GM23338 (cell line): Measurements from ENCODE around the gene SORCS2. TPM values are rescaled to one million over a fixed set of nuclear protein-coding genes. Genes with fewer than 3 reads are reported as not detected.

Source experiments
- ATAC-seq: fragments of 200-7000 bp; cut with Tn5 transposase; 3 replicates; pipeline ENCODE4 v1.9.1; 2020
- DNase-seq: peaks from one replicate; pipeline ENCODE4 v3.0.0-alpha.2; 2015; ENCODE audit warnings: low spot score
- H2AFZ ChIP-seq: fragments of 200-600 bp; sonication (generic); 2 replicates; pipeline ENCODE4 v1.8.0; 2016; ENCODE audit warnings: antibody characterized with exemption, mild to moderate bottlenecking, moderate library complexity
- H3F3A ChIP-seq: fragments of 200-600 bp; sonication (generic); replicated peaks from 2 replicates; pipeline ENCODE4 v1.8.0; 2017; ENCODE audit warnings: antibody characterized with exemption, mixed run types, low read depth
- H3K27ac ChIP-seq: fragments of 200-600 bp; sonication (generic); 2 replicates; pipeline ENCODE4 v1.6.1; 2016; ENCODE audit warnings: low read depth
- H3K27me3 ChIP-seq: fragments of 200-600 bp; sonication (generic); 2 replicates; pipeline ENCODE4 v1.8.0; 2016; ENCODE audit warnings: mild to moderate bottlenecking, mixed run types, moderate library complexity; ENCODE audit not compliant: insufficient read depth
- H3K36me3 ChIP-seq: fragments of 200-600 bp; sonication (generic); 2 replicates; pipeline ENCODE4 v1.8.0; 2016; ENCODE audit warnings: mild to moderate bottlenecking; ENCODE audit not compliant: insufficient read depth
- H3K4me1 ChIP-seq: fragments of 200-600 bp; sonication (generic); 2 replicates; pipeline ENCODE4 v1.8.0; 2016; ENCODE audit warnings: mild to moderate bottlenecking, moderate library complexity; ENCODE audit not compliant: insufficient read depth
- H3K4me2 ChIP-seq: fragments of 200-600 bp; sonication (generic); 2 replicates; pipeline ENCODE4 v1.7.1; 2017; ENCODE audit warnings: mixed run types
- H3K4me3 ChIP-seq: fragments of 200-600 bp; sonication (generic); 2 replicates; pipeline ENCODE4 v1.6.1; 2016; ENCODE audit warnings: mixed run types
- H3K79me2 ChIP-seq: fragments of 200-600 bp; sonication (generic); replicated peaks from 2 replicates; pipeline ENCODE4 v1.8.0; 2017; ENCODE audit warnings: mild to moderate bottlenecking; ENCODE audit not compliant: insufficient read depth
- H3K9me2 ChIP-seq: fragments of 200-600 bp; sonication (generic); 2 replicates; pipeline ENCODE4 v1.8.0; 2017; ENCODE audit not compliant: insufficient read depth
- H4K20me1 ChIP-seq: fragments of 200-600 bp; sonication (generic); replicated peaks from 2 replicates; pipeline ENCODE4 v1.8.0; 2017; ENCODE audit warnings: mild to moderate bottlenecking; ENCODE audit not compliant: insufficient read depth
- H3K27ac Mint-ChIP-seq: 2 replicates; pipeline ENCODE4 v1.8.0; 2020; ENCODE audit warnings: inconsistent platforms, mild to moderate bottlenecking, moderate library complexity, mixed read lengths
- H3K27me3 Mint-ChIP-seq: 3 replicates; pipeline ENCODE4 v1.8.0; 2022; ENCODE audit warnings: low read depth, mild to moderate bottlenecking, moderate library complexity, mixed read lengths, inconsistent platforms; ENCODE audit not compliant: insufficient read depth, poor library complexity
- H3K36me3 Mint-ChIP-seq: 3 replicates; pipeline ENCODE4 v1.8.0; 2021; ENCODE audit warnings: low read depth, mild to moderate bottlenecking, inconsistent platforms, moderate library complexity, mixed read lengths
- H3K4me1 Mint-ChIP-seq: 3 replicates; pipeline ENCODE4 v1.8.0; 2020; ENCODE audit warnings: mild to moderate bottlenecking, inconsistent platforms, mixed read lengths
- H3K4me3 Mint-ChIP-seq: 3 replicates; pipeline ENCODE4 v1.8.0; 2021; ENCODE audit warnings: moderate library complexity, mild to moderate bottlenecking, inconsistent platforms, mixed read lengths
- H3K9me3 Mint-ChIP-seq: 3 replicates; pipeline ENCODE4 v1.8.0; 2020; ENCODE audit warnings: moderate library complexity, mild to moderate bottlenecking, inconsistent platforms, mixed read lengths
- CREB1 ChIP-seq: fragments of 250-450 bp; sonication (Bioruptor Pico); IDR thresholded peaks from 2 replicates; pipeline ENCODE4 v1.5.0; 2020; ENCODE audit warnings: low read depth, mild to moderate bottlenecking, moderate library complexity
- EZH2 ChIP-seq: fragments of 200-600 bp; sonication (generic); IDR thresholded peaks from one replicate; pipeline ENCODE4 v1.8.0; 2017; ENCODE audit warnings: antibody characterized with exemption, mild to moderate bottlenecking, low read depth; ENCODE audit not compliant: unreplicated experiment
- EZH2phosphoT487 ChIP-seq: fragments of 200-600 bp; sonication (generic); IDR thresholded peaks from one replicate; pipeline ENCODE4 v1.8.1; 2018; ENCODE audit warnings: antibody characterized with exemption; ENCODE audit not compliant: unreplicated experiment
- JUNB ChIP-seq: IDR thresholded peaks from one replicate; pipeline ENCODE4 v1.6.1; 2016; ENCODE audit warnings: antibody characterized with exemption; ENCODE audit not compliant: unreplicated experiment
- NANOG ChIP-seq: IDR thresholded peaks from 2 replicates; pipeline ENCODE4 v1.6.1; 2016; ENCODE audit warnings: antibody characterized with exemption, borderline replicate concordance
- POLR2AphosphoS5 ChIP-seq: IDR thresholded peaks from 2 replicates; pipeline ENCODE4 v1.6.1; 2016; ENCODE audit warnings: antibody characterized with exemption, low read depth
- STAT1 ChIP-seq: IDR thresholded peaks from one replicate; pipeline ENCODE4 v1.6.1; 2016; ENCODE audit warnings: antibody characterized with exemption; ENCODE audit not compliant: unreplicated experiment
- ZNF114 ChIP-seq: fragments of 250-450 bp; sonication (Bioruptor Pico); IDR thresholded peaks from 2 replicates; pipeline ENCODE4 v1.5.0; 2020; ENCODE audit warnings: mild to moderate bottlenecking, moderate library complexity
- ZNF331 ChIP-seq: fragments of 250-450 bp; sonication (Bioruptor Pico); IDR thresholded peaks from 2 replicates; pipeline ENCODE4 v1.5.0; 2020; ENCODE audit warnings: low read depth, mild to moderate bottlenecking, moderate library complexity
- polyA plus RNA-seq: library from polyadenylated mRNA; unstranded; fragments of >200 nt; fragmentation: Nextera tagmentation; extraction: Ambion mirVana; gene quantifications from 2 replicates; pipeline ENCODE4 v1.2.1, GENCODE V29; 2016
- total RNA-seq: library from RNA; depleted of rRNA; stranded (reverse); fragments of >200 nt; shearing (Covaris generic); gene quantifications from 2 replicates; pipeline ENCODE4 v1.2.3, GENCODE V29; 2014
- TF ChIP-seq, protein P1 (sequence below): IDR thresholded peaks from 2 replicates; pipeline ENCODE4 v1.6.1; 2016; ENCODE audit warnings: antibody characterized with exemption
- TF ChIP-seq, protein P2 (sequence below), 2 experiments: fragments of 200-600 bp in 1 of 2; sonication (generic) in 1 of 2; conservative IDR thresholded peaks; 2 replicates each; pipeline versions ENCODE4 v1.5.1 to v1.6.1; 2016 to 2017; ENCODE audit warnings: antibody characterized with exemption in 2 of 2, low read depth in 2 of 2, mild to moderate bottlenecking in 2 of 2, moderate library complexity in 1 of 2
- TF ChIP-seq, protein P3 (sequence below): fragments of 250-450 bp; sonication (Bioruptor Pico); IDR thresholded peaks from 2 replicates; pipeline ENCODE4 v1.5.0; 2020; ENCODE audit warnings: mild to moderate bottlenecking, moderate library complexity
- TF ChIP-seq, protein P4 (sequence below): IDR thresholded peaks from one replicate; pipeline ENCODE4 v1.6.1; 2018; ENCODE audit warnings: antibody characterized with exemption; ENCODE audit not compliant: unreplicated experiment

Gene SORCS2
- total and polyA plus RNA-seq, 2 experiments from 2014 or later = 0.47 to 2.4 TPM

DNA sequence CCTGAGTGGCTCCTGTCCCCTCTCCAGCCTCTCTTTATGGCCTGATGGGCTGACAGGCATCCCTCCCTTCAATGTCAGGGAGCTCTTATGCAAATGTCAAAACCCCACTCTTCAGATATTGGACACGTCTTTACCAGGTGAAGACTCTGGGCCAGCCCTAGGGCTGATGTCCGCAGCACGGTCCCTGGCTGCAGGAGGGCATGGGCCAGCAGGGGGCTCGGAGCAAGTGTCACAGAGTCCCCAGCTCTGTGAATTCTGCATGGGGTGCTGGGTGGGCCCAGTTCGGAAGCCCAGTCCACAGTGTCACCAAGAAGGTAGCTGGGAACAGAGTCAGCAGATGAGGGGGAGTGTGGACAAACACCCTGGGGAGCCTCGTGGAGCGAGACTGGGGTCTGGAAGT lies 282.0 kb downstream of the SORCS2 start:
- H3K36me3 Mint-ChIP-seq = no peaks in the 10 kb centered on the region; the same call in 2 of the 3 replicates
- H3K4me3 ChIP-seq = no peak overlapping the region
- H3K36me3 ChIP-seq = no peaks in the 10 kb centered on the region
- H3K4me3 Mint-ChIP-seq = no peak overlapping the region
- H3F3A ChIP-seq = no peaks in the 10 kb centered on the region
- no peak overlapping the region for H2AFZ ChIP-seq
- DNase-seq = no peak
- no peaks in the 10 kb centered on the region for H3K27me3 ChIP-seq
- peaks cover 18% of the 10 kb centered on the region for H3K27me3 Mint-ChIP-seq
- H3K27ac ChIP-seq = no peak overlapping the region
- H3K9me2 ChIP-seq = no peaks in the 10 kb centered on the region
- H3K4me2 ChIP-seq = no peak overlapping the region
- H4K20me1 ChIP-seq = no peaks in the 10 kb centered on the region
- H3K4me1 Mint-ChIP-seq = peaks cover 13% of the 10 kb centered on the region
- no peak overlapping the region for H3K27ac Mint-ChIP-seq
- TF ChIP-seq, protein P1, sequence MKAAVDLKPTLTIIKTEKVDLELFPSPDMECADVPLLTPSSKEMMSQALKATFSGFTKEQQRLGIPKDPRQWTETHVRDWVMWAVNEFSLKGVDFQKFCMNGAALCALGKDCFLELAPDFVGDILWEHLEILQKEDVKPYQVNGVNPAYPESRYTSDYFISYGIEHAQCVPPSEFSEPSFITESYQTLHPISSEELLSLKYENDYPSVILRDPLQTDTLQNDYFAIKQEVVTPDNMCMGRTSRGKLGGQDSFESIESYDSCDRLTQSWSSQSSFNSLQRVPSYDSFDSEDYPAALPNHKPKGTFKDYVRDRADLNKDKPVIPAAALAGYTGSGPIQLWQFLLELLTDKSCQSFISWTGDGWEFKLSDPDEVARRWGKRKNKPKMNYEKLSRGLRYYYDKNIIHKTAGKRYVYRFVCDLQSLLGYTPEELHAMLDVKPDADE = no peak
- TF ChIP-seq JUNB (no peak), EZH2 (no peak), CREB1 (CRISPR knock-in tag) (no peak), ZNF114 (CRISPR knock-in tag) (no peak), NANOG (no peak), ZNF331 (CRISPR knock-in tag) (no peak), POLR2AphosphoS5 (no peak), STAT1 (no peak), EZH2phosphoT487 (no peak)
- TF ChIP-seq, protein P2, sequence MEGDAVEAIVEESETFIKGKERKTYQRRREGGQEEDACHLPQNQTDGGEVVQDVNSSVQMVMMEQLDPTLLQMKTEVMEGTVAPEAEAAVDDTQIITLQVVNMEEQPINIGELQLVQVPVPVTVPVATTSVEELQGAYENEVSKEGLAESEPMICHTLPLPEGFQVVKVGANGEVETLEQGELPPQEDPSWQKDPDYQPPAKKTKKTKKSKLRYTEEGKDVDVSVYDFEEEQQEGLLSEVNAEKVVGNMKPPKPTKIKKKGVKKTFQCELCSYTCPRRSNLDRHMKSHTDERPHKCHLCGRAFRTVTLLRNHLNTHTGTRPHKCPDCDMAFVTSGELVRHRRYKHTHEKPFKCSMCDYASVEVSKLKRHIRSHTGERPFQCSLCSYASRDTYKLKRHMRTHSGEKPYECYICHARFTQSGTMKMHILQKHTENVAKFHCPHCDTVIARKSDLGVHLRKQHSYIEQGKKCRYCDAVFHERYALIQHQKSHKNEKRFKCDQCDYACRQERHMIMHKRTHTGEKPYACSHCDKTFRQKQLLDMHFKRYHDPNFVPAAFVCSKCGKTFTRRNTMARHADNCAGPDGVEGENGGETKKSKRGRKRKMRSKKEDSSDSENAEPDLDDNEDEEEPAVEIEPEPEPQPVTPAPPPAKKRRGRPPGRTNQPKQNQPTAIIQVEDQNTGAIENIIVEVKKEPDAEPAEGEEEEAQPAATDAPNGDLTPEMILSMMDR (conservative IDR thresholded peaks at IDR 0.05; ENCODE audit: low read depth in 2 of 2) = no peak
- TF ChIP-seq, protein P3, sequence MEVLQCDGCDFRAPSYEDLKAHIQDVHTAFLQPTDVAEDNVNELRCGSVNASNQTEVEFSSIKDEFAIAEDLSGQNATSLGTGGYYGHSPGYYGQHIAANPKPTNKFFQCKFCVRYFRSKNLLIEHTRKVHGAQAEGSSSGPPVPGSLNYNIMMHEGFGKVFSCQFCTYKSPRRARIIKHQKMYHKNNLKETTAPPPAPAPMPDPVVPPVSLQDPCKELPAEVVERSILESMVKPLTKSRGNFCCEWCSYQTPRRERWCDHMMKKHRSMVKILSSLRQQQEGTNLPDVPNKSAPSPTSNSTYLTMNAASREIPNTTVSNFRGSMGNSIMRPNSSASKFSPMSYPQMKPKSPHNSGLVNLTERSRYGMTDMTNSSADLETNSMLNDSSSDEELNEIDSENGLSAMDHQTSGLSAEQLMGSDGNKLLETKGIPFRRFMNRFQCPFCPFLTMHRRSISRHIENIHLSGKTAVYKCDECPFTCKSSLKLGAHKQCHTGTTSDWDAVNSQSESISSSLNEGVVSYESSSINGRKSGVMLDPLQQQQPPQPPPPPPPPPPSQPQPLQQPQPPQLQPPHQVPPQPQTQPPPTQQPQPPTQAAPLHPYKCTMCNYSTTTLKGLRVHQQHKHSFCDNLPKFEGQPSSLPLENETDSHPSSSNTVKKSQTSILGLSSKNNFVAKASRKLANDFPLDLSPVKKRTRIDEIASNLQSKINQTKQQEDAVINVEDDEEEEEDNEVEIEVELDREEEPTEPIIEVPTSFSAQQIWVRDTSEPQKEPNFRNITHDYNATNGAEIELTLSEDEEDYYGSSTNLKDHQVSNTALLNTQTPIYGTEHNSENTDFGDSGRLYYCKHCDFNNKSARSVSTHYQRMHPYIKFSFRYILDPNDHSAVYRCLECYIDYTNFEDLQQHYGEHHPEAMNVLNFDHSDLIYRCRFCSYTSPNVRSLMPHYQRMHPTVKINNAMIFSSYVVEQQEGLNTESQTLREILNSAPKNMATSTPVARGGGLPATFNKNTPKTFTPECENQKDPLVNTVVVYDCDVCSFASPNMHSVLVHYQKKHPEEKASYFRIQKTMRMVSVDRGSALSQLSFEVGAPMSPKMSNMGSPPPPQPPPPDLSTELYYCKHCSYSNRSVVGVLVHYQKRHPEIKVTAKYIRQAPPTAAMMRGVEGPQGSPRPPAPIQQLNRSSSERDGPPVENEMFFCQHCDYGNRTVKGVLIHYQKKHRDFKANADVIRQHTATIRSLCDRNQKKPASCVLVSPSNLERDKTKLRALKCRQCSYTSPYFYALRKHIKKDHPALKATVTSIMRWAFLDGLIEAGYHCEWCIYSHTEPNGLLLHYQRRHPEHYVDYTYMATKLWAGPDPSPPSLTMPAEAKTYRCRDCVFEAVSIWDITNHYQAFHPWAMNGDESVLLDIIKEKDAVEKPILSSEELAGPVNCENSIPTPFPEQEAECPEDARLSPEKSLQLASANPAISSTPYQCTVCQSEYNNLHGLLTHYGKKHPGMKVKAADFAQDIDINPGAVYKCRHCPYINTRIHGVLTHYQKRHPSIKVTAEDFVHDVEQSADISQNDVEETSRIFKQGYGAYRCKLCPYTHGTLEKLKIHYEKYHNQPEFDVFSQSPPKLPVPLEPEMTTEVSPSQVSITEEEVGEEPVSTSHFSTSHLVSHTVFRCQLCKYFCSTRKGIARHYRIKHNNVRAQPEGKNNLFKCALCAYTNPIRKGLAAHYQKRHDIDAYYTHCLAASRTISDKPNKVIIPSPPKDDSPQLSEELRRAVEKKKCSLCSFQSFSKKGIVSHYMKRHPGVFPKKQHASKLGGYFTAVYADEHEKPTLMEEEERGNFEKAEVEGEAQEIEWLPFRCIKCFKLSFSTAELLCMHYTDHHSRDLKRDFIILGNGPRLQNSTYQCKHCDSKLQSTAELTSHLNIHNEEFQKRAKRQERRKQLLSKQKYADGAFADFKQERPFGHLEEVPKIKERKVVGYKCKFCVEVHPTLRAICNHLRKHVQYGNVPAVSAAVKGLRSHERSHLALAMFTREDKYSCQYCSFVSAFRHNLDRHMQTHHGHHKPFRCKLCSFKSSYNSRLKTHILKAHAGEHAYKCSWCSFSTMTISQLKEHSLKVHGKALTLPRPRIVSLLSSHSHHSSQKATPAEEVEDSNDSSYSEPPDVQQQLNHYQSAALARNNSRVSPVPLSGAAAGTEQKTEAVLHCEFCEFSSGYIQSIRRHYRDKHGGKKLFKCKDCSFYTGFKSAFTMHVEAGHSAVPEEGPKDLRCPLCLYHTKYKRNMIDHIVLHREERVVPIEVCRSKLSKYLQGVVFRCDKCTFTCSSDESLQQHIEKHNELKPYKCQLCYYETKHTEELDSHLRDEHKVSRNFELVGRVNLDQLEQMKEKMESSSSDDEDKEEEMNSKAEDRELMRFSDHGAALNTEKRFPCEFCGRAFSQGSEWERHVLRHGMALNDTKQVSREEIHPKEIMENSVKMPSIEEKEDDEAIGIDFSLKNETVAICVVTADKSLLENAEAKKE (CRISPR knock-in tag) = no peak
- TF ChIP-seq, protein P4, sequence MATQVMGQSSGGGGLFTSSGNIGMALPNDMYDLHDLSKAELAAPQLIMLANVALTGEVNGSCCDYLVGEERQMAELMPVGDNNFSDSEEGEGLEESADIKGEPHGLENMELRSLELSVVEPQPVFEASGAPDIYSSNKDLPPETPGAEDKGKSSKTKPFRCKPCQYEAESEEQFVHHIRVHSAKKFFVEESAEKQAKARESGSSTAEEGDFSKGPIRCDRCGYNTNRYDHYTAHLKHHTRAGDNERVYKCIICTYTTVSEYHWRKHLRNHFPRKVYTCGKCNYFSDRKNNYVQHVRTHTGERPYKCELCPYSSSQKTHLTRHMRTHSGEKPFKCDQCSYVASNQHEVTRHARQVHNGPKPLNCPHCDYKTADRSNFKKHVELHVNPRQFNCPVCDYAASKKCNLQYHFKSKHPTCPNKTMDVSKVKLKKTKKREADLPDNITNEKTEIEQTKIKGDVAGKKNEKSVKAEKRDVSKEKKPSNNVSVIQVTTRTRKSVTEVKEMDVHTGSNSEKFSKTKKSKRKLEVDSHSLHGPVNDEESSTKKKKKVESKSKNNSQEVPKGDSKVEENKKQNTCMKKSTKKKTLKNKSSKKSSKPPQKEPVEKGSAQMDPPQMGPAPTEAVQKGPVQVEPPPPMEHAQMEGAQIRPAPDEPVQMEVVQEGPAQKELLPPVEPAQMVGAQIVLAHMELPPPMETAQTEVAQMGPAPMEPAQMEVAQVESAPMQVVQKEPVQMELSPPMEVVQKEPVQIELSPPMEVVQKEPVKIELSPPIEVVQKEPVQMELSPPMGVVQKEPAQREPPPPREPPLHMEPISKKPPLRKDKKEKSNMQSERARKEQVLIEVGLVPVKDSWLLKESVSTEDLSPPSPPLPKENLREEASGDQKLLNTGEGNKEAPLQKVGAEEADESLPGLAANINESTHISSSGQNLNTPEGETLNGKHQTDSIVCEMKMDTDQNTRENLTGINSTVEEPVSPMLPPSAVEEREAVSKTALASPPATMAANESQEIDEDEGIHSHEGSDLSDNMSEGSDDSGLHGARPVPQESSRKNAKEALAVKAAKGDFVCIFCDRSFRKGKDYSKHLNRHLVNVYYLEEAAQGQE = no peak
- ATAC-seq = no peak
- no peaks in the 10 kb centered on the region for H3K79me2 ChIP-seq
- no peaks in the 10 kb centered on the region for H3K4me1 ChIP-seq
- no peaks in the 10 kb centered on the region for H3K9me3 Mint-ChIP-seq
